Neural progenitor cell (in vitro differentiated cells): Measurements from ENCODE around the gene ZNF618. TPM values are rescaled to one million over a fixed set of nuclear protein-coding genes. Genes with fewer than 3 reads are reported as not detected.

Experiments
- DNase-seq: peaks from one replicate; pipeline ENCODE4 v3.0.0-alpha.2; 2016; ENCODE audit warnings: low spot score
- H2AFZ ChIP-seq: fragments of 200-600 bp; sonication (generic); replicated peaks from 2 replicates; pipeline ENCODE4 v1.6.1; 2016; ENCODE audit warnings: antibody characterized with exemption
- H3F3A ChIP-seq: fragments of 200-600 bp; sonication (generic); 2 replicates; pipeline ENCODE4 v1.6.1; 2016; ENCODE audit warnings: antibody characterized with exemption, low read depth
- H3K27ac ChIP-seq: fragments of 200-600 bp; sonication (generic); 2 replicates; pipeline ENCODE4 v1.5.1; 2016; ENCODE audit warnings: mild to moderate bottlenecking
- H3K27me3 ChIP-seq: fragments of 200-600 bp; sonication (generic); 2 replicates; pipeline ENCODE4 v1.6.1; 2016; ENCODE audit warnings: mild to moderate bottlenecking, moderate library complexity
- H3K36me3 ChIP-seq: fragments of 200-600 bp; sonication (generic); 2 replicates; pipeline ENCODE4 v1.5.1; 2016
- H3K4me1 ChIP-seq: fragments of 200-600 bp; sonication (generic); 2 replicates; pipeline ENCODE4 v1.6.1; 2016; ENCODE audit warnings: mixed run types
- H3K4me2 ChIP-seq: fragments of 200-600 bp; sonication (generic); 2 replicates; pipeline ENCODE4 v1.6.1; 2016
- H3K4me3 ChIP-seq: fragments of 200-600 bp; sonication (generic); 2 replicates; pipeline ENCODE4 v1.5.1; 2016
- H3K79me2 ChIP-seq: fragments of 200-600 bp; sonication (generic); 2 replicates; pipeline ENCODE4 v1.6.1; 2016; ENCODE audit warnings: low read depth
- H3K9ac ChIP-seq: fragments of 200-600 bp; sonication (generic); 2 replicates; pipeline ENCODE4 v1.6.1; 2016
- H3K9me3 ChIP-seq: fragments of 200-600 bp; sonication (generic); 2 replicates; pipeline ENCODE4 v1.5.1; 2016; ENCODE audit warnings: low read depth
- H4K20me1 ChIP-seq: fragments of 200-600 bp; sonication (generic); 2 replicates; pipeline ENCODE4 v1.6.1; 2016; ENCODE audit warnings: low read depth
- H3K27ac Mint-ChIP-seq: 3 replicates; pipeline ENCODE4 v1.8.0; 2021; ENCODE audit warnings: mixed read lengths
- H3K27me3 Mint-ChIP-seq: 2 replicates; pipeline ENCODE4 v1.8.0; 2022; ENCODE audit warnings: low read depth, mild to moderate bottlenecking, inconsistent platforms, moderate library complexity, mixed read lengths; ENCODE audit not compliant: insufficient read depth
- H3K36me3 Mint-ChIP-seq: 3 replicates; pipeline ENCODE4 v1.8.0; 2021; ENCODE audit warnings: mixed read lengths
- H3K4me1 Mint-ChIP-seq: 3 replicates; pipeline ENCODE4 v1.8.0; 2021; ENCODE audit warnings: mixed read lengths
- H3K4me3 Mint-ChIP-seq: 3 replicates; pipeline ENCODE4 v1.8.0; 2021; ENCODE audit warnings: mild to moderate bottlenecking, moderate library complexity, mixed read lengths
- H3K9me3 Mint-ChIP-seq: 3 replicates; pipeline ENCODE4 v1.8.0; 2020; ENCODE audit warnings: mixed read lengths
- EZH2 ChIP-seq: fragments of 200-600 bp; sonication (generic); IDR thresholded peaks from 2 replicates; pipeline ENCODE4 v1.6.1; 2017; ENCODE audit warnings: antibody characterized with exemption, mild to moderate bottlenecking, moderate library complexity
- EZH2phosphoT487 ChIP-seq: fragments of 200-600 bp; sonication (generic); IDR thresholded peaks from 2 replicates; pipeline ENCODE4 v1.6.1; 2017; ENCODE audit warnings: antibody characterized with exemption
- total RNA-seq: library from RNA; depleted of rRNA; stranded (reverse); fragments of >200 nt; gene quantifications from 2 replicates; pipeline ENCODE4 v1.2.3, GENCODE V29; 2015; ENCODE audit warnings: low replicate concordance
- TF ChIP-seq, protein P1 (sequence below): fragments of 200-600 bp; sonication (generic); IDR thresholded peaks from 2 replicates; pipeline ENCODE4 v1.5.1; 2017; ENCODE audit warnings: antibody characterized with exemption, mild to moderate bottlenecking

The ZNF618 gene
- total RNA-seq, 1 donor from 2014 or later, result 10.5 TPM

GRCh38 chr9:113919382-113919781 is 43.3 kb downstream of the ZNF618 start:
- Mint-ChIP-seq H3K27ac (no peak overlapping the region), H3K4me3 (no peak overlapping the region), H3K4me1 (peaks cover 15% of the 10 kb centered on the region), H3K27me3 (peaks cover 3% of the 10 kb centered on the region), H3K36me3 (peaks cover 31% of the 10 kb centered on the region), H3K9me3 (peaks cover 27% of the 10 kb centered on the region)
- Histone ChIP-seq H3K9ac (no peak overlapping the region), H4K20me1 (peaks cover 55% of the 10 kb centered on the region), H3K27ac (no peak overlapping the region), H3K36me3 (peaks cover 3% of the 10 kb centered on the region), H3K9me3 (no peaks in the 10 kb centered on the region), H2AFZ (no peak overlapping the region), H3K4me2 (no peak overlapping the region), H3K4me3 (no peak overlapping the region), H3K79me2 (peaks cover 70% of the 10 kb centered on the region), H3K27me3 (no peaks in the 10 kb centered on the region), H3F3A (no peaks in the 10 kb centered on the region), H3K4me1 (no peaks in the 10 kb centered on the region)
- no peak for TF ChIP-seq EZH2phosphoT487
- TF ChIP-seq, protein P1, sequence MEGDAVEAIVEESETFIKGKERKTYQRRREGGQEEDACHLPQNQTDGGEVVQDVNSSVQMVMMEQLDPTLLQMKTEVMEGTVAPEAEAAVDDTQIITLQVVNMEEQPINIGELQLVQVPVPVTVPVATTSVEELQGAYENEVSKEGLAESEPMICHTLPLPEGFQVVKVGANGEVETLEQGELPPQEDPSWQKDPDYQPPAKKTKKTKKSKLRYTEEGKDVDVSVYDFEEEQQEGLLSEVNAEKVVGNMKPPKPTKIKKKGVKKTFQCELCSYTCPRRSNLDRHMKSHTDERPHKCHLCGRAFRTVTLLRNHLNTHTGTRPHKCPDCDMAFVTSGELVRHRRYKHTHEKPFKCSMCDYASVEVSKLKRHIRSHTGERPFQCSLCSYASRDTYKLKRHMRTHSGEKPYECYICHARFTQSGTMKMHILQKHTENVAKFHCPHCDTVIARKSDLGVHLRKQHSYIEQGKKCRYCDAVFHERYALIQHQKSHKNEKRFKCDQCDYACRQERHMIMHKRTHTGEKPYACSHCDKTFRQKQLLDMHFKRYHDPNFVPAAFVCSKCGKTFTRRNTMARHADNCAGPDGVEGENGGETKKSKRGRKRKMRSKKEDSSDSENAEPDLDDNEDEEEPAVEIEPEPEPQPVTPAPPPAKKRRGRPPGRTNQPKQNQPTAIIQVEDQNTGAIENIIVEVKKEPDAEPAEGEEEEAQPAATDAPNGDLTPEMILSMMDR, result no peak
- no peak for TF ChIP-seq EZH2
- no peak for DNase-seq

DNA sequence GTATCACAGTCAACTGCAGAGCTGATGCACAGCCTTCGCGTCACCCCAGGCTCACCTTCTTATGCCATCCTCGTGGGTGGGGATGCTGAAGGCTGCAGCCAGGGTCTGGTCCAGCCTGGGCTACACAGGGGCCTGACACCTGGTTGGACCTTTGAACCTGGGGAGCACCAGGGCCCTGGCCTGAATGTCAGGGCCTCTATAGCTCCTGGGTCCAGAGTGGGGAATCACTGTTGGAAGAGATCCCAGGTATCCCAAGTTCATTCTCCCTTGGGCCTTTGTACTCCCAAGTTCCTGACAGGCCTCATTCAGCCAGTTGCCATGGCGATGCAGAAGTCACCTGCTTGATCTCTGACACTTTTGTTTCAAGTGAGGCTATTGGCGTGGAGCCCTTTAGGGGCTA is 43.8 kb downstream of the ZNF618 start:
- no peak overlapping the region for H3K4me3 ChIP-seq
- H3K9ac ChIP-seq, result no peak overlapping the region
- H3K27ac ChIP-seq, result no peak overlapping the region
- peaks cover 72% of the 10 kb centered on the region for H3K79me2 ChIP-seq
- H3K4me2 ChIP-seq, result no peak overlapping the region
- peaks cover 15% of the 10 kb centered on the region for H3K4me1 Mint-ChIP-seq
- H3K36me3 Mint-ChIP-seq, result peaks cover 31% of the 10 kb centered on the region
- H3K4me1 ChIP-seq, result no peaks in the 10 kb centered on the region
- H3K9me3 Mint-ChIP-seq, result peaks cover 32% of the 10 kb centered on the region
- H4K20me1 ChIP-seq, result peaks cover 51% of the 10 kb centered on the region
- no peak for TF ChIP-seq EZH2
- TF ChIP-seq, protein P1, result no peak
- no peak for TF ChIP-seq EZH2phosphoT487
- no peak for DNase-seq
- H3K36me3 ChIP-seq, result peaks cover 3% of the 10 kb centered on the region
- peaks cover 3% of the 10 kb centered on the region for H3K27me3 Mint-ChIP-seq
- H3F3A ChIP-seq, result no peaks in the 10 kb centered on the region
- H2AFZ ChIP-seq, result no peak overlapping the region
- no peak overlapping the region for H3K27ac Mint-ChIP-seq
- H3K27me3 ChIP-seq, result no peaks in the 10 kb centered on the region
- no peak overlapping the region for H3K4me3 Mint-ChIP-seq
- H3K9me3 ChIP-seq, result no peaks in the 10 kb centered on the region

GRCh38 chr9:113920872-113921271 is 44.8 kb downstream of the ZNF618 start:
- no peak overlapping the region for H3K4me2 ChIP-seq
- H3K36me3 ChIP-seq, result peaks cover 3% of the 10 kb centered on the region
- TF ChIP-seq EZH2phosphoT487 (no peak), EZH2 (no peak)
- TF ChIP-seq, protein P1, result no peak
- no peaks in the 10 kb centered on the region for H3F3A ChIP-seq
- H3K4me3 ChIP-seq, result no peak overlapping the region
- Mint-ChIP-seq H3K27ac (no peak overlapping the region), H3K9me3 (peaks cover 41% of the 10 kb centered on the region), H3K36me3 (peaks cover 36% of the 10 kb centered on the region), H3K4me3 (no peak overlapping the region), H3K27me3 (no peaks in the 10 kb centered on the region), H3K4me1 (peaks cover 15% of the 10 kb centered on the region)
- H3K4me1 ChIP-seq, result no peaks in the 10 kb centered on the region
- no peak overlapping the region for H2AFZ ChIP-seq
- peaks cover 76% of the 10 kb centered on the region for H3K79me2 ChIP-seq
- no peaks in the 10 kb centered on the region for H3K27me3 ChIP-seq
- peaks cover 4% of the 10 kb centered on the region for H3K9me3 ChIP-seq
- DNase-seq, result no peak
- peaks cover 41% of the 10 kb centered on the region for H4K20me1 ChIP-seq
- H3K27ac ChIP-seq, result no peak overlapping the region
- no peak overlapping the region for H3K9ac ChIP-seq
